Skeletal muscle satellite cell (primary cell): Measurements from ENCODE around the gene KRTAP5-10.
"Not testable (repeated sequence)": the region's sequence is repeated elsewhere in the genome, so short reads cannot be mapped to it uniquely, and the experiment has no call there.

Experiments used
- H3K27me3 ChIP-seq: 2 replicates; pipeline ENCODE4 v1.7.0; 2013; ENCODE audit warnings: low read length; ENCODE audit not compliant: control insufficient read depth, insufficient read depth
- H3K36me3 ChIP-seq: 2 replicates; pipeline ENCODE4 v1.7.0; 2013; ENCODE audit warnings: mild to moderate bottlenecking, control low read depth, low read length; ENCODE audit not compliant: insufficient read depth
- H3K4me1 ChIP-seq: 2 replicates; pipeline ENCODE4 v1.7.0; 2013; ENCODE audit warnings: low read length; ENCODE audit not compliant: control insufficient read depth, insufficient read depth
- H3K4me2 ChIP-seq: 2 replicates; pipeline ENCODE4 v1.7.0; 2013; ENCODE audit warnings: mild to moderate bottlenecking, low read length
- H3K4me3 ChIP-seq: 2 replicates; pipeline ENCODE4 v1.7.0; 2013; ENCODE audit warnings: low read length
- H3K9ac ChIP-seq: 2 replicates; pipeline ENCODE4 v1.7.0; 2013; ENCODE audit warnings: mild to moderate bottlenecking, low read depth, low read length, moderate library complexity
- H3K9me3 ChIP-seq: replicated peaks from 2 replicates; pipeline ENCODE4 v1.7.0; 2013; ENCODE audit warnings: mild to moderate bottlenecking, control low read depth, low read length

Gene KRTAP5-10

GRCh38 chr11:71577469-71578004, 12.2 kb downstream of the KRTAP5-10 start:
- H3K9me3 ChIP-seq: no peaks in the 10 kb centered on the region
- H3K4me2 ChIP-seq: no peak overlapping the region
- H3K36me3 ChIP-seq: no peaks in the 10 kb centered on the region
- H3K27me3 ChIP-seq: peaks cover 16% of the 10 kb centered on the region
- no peak overlapping the region for H3K9ac ChIP-seq
- no peak overlapping the region for H3K4me3 ChIP-seq
- no peaks in the 10 kb centered on the region for H3K4me1 ChIP-seq

DNA sequence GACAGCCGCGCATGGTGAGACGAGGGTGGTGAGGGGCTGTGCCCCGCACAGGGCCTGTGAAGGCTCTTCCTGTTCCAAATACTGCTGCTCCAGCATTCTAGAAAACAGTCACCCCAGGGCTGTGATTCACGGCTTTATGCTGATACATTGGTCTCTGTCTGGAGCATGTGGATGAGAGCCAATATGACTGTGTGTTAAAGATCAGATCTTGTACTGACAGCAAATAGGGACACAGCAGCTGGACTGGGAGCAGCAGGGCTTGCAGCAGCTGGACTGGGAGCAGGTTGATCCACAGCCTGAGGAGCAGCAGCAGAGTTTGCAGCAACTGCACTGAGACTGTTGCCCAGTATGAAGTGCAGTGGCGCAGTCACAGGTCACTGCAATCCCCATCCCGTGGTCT, 14.2 kb downstream of the KRTAP5-10 start:
- not testable (repeated sequence) for H3K4me1 ChIP-seq, H3K9ac ChIP-seq, H3K36me3 ChIP-seq, H3K4me2 ChIP-seq, H3K9me3 ChIP-seq, H3K4me3 ChIP-seq
- H3K27me3 ChIP-seq: peaks cover 20% of the 10 kb centered on the region

DNA sequence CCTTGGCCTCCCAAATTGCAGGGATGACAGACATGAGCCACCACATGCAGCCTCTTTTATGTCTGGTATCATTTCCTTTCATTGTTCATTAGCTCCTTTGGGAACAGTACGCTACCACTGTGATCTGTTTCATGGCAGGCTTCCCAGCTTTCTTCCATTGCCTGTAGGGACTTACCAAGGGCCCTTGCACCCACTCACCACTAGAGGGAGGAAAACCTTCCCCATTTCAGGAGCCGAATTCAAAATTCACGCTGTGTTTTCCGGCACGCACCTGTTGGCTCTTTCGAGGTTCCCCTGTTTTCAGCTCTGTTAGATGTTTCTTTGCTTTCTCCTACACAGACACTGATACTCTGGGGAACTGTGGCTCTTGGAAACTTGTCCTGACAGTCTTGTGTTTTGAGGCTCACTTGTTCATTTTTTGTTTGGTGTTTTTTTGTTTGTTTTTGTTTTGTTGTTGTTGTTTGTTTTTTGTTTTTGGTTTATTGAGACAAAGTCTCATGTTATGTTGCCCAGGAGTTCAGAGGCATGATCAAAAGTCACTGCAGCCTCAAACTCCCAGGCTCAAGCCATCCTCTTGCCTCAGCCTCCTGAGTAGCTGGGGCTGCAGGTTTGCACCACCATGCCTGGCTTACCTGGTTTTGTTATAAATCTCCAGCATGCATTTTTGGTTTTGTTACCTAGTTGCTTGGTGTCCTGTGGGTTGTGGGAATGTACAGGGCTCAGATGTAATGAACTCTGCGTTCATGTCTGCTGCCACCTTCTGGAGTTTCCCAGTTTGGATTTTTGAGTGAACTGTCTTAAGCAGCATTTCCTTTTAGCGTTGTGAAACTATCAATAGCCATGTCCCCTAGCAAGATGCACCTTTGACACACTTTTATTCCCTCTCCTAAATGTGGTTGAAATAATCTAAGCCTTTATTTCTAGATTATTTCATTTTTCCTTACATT, 15.0 kb downstream of the KRTAP5-10 start:
- Histone ChIP-seq H3K9me3 (no peaks in the 10 kb centered on the region), H3K4me3 (no peak overlapping the region), H3K27me3 (peaks cover 14% of the 10 kb centered on the region), H3K36me3 (no peaks in the 10 kb centered on the region), H3K4me1 (no peaks in the 10 kb centered on the region), H3K9ac (no peak overlapping the region), H3K4me2 (no peak overlapping the region)

- Histone ChIP-seq H3K4me1 (no peaks in the 10 kb centered on the region), H3K36me3 (no peaks in the 10 kb centered on the region), H3K27me3 (peaks cover 7% of the 10 kb centered on the region), H3K9me3 (no peaks in the 10 kb centered on the region), H3K4me2 (no peak overlapping the region), H3K4me3 (no peak overlapping the region), H3K9ac (no peak overlapping the region)
Measured at GRCh38 chr11:71581826-71582225, 16.5 kb downstream of the KRTAP5-10 start.

DNA sequence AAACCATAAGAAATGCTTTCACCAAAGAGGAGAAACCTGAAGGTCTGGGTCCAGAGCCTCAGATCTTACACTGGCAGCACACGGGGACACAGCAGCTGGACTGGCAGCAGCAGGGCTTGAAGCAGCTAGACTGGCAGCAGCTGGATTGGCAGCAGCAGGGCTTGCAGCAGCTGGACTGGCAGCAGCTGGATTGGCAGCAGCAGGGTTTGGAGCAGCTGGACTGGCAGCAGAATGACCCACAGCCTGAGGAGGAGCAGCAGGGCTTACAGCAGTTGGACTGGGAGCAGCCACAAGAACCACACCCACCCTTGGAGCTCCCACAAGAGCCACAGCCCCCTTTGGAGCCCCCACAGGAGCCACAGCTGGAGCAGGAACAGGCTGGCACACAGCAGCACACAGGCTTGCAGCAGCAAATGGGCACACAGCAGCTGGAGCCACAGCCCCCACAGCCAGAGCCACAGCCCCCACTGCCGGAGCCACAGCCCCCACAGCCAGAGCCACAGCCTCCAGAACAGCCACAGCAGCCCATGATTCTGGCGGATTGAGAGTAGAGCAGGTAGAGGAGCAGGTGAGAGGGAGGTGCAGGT, 17.0 kb downstream of the KRTAP5-10 start, which contains the start of gene KRTAP5-11:
Gene KRTAP5-11 (minus strand): TSS at position 567 of the 587 bp plus-strand sequence. CDS start 38 bp downstream, at position 529.
- no peak within 1 kb of the TSS for H3K9ac ChIP-seq
- no peaks in the 10 kb centered on the region for H3K9me3 ChIP-seq
- H3K4me1 ChIP-seq: no peaks in the 10 kb centered on the region
- H3K4me2 ChIP-seq: no peak within 1 kb of the TSS
- no peak within 1 kb of the TSS for H3K4me3 ChIP-seq
- H3K27me3 ChIP-seq: peaks cover 7% of the 10 kb centered on the region
- H3K36me3 ChIP-seq: no peaks in the 10 kb centered on the region

DNA sequence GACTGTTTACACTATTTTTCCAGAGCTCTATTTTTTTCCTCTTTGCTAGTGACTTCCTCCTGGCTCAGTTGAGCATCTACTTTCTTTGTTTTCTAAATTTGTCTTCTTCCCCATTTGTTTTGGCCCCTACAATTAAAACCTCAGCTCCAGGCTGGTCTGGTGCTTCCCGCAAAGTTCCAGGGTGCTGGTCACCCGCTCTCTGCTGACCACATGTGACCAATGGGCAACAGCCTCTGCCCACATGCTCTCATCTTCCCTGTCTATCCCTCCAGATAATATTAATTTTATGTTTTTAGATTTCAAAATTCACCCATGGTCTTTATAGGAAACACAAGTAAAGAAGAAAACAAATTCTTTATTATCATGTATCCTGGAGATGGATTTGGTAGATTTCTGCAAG, 17.6 kb downstream of the KRTAP5-10 start:
- not testable (repeated sequence) for H3K4me2 ChIP-seq, H3K27me3 ChIP-seq, H3K4me1 ChIP-seq, H3K4me3 ChIP-seq, H3K36me3 ChIP-seq, H3K9me3 ChIP-seq, H3K9ac ChIP-seq

DNA sequence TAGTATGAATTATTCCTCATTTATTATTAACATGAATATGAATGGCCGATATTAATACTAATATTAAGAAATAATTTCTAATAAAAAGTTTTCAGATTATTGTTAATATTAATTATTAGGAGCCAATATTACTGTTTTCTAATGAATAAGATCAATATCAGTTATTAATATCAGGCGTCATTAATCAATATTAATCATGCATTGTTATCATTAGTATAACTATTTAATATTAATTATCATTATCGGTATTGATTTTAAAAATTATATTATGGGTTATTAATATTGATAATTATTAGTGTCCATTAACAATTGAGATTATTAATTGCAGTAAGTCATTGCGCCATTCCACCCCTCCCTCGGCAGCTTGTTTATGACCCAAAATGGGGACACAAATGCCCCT, 20.3 kb downstream of the KRTAP5-10 start:
- not testable (repeated sequence) for H3K9me3 ChIP-seq, H3K4me3 ChIP-seq, H3K36me3 ChIP-seq, H3K4me2 ChIP-seq, H3K4me1 ChIP-seq, H3K9ac ChIP-seq, H3K27me3 ChIP-seq

DNA sequence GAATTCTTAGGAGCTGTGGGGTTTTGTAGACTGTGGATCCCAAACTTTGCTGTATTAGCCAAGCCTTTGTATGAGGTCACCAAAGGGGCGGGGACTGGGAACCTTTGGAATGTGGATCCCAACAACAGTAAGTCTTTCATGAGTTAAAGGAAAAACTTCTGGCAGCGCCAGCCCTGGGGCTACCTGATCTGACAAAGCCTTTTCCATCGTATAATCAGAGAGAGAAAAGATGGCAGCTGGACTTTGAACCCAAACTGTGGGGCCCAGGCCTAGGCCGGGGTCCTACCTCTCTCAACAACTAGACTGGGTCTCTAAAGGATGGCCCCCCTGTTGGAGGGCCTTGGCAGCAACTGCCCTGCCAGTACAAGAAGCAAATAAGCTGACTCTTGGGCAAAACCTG, 23.0 kb downstream of the KRTAP5-10 start:
- H3K4me2 ChIP-seq, H3K4me3 ChIP-seq, H3K9me3 ChIP-seq, H3K9ac ChIP-seq, H3K27me3 ChIP-seq, H3K36me3 ChIP-seq, H3K4me1 ChIP-seq: not testable (repeated sequence)

DNA sequence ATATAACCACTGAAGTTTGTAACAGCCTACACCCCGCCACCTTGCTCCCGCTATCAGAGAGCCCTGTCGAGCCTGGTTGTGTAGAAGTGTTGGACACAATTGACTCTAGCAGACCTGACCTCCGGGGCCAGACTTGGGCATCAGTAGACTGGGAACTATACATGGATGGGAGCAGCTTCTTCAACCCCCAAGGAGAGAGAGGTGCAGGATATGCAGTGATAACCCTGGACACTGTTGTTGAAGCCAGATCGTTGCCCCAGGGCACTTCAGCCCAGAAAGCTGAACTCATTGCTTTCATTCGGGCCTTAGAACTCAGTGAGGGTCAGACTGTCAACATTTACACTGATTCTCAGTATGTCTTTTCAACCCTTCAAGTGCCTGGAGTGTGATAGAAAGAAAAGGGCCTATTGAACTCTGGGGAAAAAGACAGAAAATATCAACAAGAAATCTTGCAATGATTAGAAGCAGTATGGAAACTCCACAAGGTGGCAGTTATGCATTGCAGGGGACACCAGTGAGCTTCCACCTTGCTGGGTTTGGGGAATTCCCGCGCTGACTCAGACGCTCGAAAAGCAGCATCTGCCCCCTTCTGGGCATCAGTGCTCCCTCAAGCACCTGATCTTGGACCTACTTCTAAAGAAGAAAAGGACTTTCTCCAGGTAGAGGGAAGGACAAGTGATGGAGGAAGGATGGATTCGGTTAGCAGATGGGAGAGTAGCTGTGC, 23.6 kb downstream of the KRTAP5-10 start:
- not testable (repeated sequence) for H3K4me2 ChIP-seq, H3K4me3 ChIP-seq, H3K36me3 ChIP-seq, H3K27me3 ChIP-seq, H3K9ac ChIP-seq, H3K9me3 ChIP-seq, H3K4me1 ChIP-seq

DNA sequence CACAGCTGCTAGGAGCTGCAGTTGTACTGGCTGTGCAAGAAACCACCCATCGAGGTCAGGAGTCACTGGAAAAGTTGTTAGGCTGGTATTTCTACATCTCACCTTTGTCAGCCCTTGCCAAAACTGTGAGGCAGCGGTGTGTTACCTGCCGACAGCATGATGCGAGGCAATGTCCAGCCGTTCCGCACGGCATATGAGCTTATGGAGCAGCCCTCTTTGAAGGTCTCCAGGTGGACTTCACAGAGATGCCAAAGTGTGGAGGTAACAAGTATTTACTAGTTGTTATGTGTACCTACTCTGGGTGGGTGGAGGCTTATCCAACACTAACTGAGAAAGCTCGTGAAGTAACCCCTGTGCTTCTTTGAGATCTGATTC, 24.2 kb downstream of the KRTAP5-10 start:
- not testable (repeated sequence) for H3K27me3 ChIP-seq, H3K4me3 ChIP-seq, H3K36me3 ChIP-seq

DNA sequence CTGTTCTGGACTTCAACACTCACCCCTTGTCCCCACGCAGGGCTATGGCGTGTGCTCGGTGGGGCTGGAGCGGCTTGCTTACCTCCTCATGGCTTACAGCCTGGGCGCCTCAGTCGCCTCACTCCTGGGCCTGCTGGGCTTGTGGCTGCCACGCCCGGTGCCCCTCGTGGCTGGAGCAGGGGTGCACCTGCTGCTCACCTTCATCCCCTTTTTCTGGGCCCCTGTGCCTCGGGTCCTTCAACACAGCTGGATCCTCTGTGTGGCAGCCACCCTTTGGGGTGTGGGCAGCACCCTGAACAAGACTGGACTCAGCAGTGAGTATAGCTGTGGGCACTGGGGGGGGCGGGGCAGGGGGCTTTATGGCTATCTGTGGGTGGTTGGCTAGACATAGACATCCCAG, 37.9 kb downstream of the KRTAP5-10 start:
- H3K4me3 ChIP-seq, H3K4me1 ChIP-seq, H3K9me3 ChIP-seq, H3K9ac ChIP-seq, H3K36me3 ChIP-seq, H3K4me2 ChIP-seq: not testable (repeated sequence)
- peaks cover 15% of the 10 kb centered on the region for H3K27me3 ChIP-seq

More for the DNA sequence above, 24.2 kb downstream of the KRTAP5-10 start:
- H3K4me1 ChIP-seq, H3K4me2 ChIP-seq, H3K9ac ChIP-seq, H3K9me3 ChIP-seq: not testable (repeated sequence)
